Body of pancreas (tissue), 4 donors: ENCODE results near the gene SLC10A1. TPM values are rescaled to one million over a fixed set of nuclear protein-coding genes. Genes with fewer than 3 reads are reported as not detected.

Experiments used
- ATAC-seq: fragments of 150-250 bp; one replicate; pipeline ENCODE4 v1.9.1; 2016
- DNase-seq, 4 donors: peaks; one replicate each; pipeline ENCODE4 v3.0.0-alpha.2; 2019
- H3K27ac ChIP-seq, 4 donors: fragments of 200-600 bp; sonication (generic); 1 replicate in 3 of 4; 2 replicates in 1 of 4; pipeline versions ENCODE4 v1.5.1 to v1.6.1; 2016 to 2019; ENCODE audit warnings: mild to moderate bottlenecking in 1 of 4, mixed read lengths in 1 of 4, moderate library complexity in 1 of 4
- H3K27me3 ChIP-seq, 2 donors: fragments of 200-600 bp; sonication (generic); one replicate each; pipeline ENCODE4 v1.6.0; 2016; ENCODE audit warnings: mild to moderate bottlenecking in 1 of 2
- H3K36me3 ChIP-seq, 2 donors: fragments of 200-600 bp; sonication (generic); replicated peaks in 1 of 2; 2 replicates each; pipeline ENCODE4 v1.5.1; 2016; ENCODE audit warnings: low read depth in 2 of 2; ENCODE audit not compliant: insufficient read depth in 1 of 2
- H3K4me1 ChIP-seq: fragments of 200-600 bp; sonication (generic); one replicate; pipeline ENCODE4 v1.6.0; 2016
- H3K4me3 ChIP-seq, 2 donors: fragments of 200-600 bp; sonication (generic); 1 replicate in 1 of 2; 2 replicates in 1 of 2; pipeline ENCODE4 v1.5.1; 2016 to 2019
- H3K9me3 ChIP-seq, 3 donors: fragments of 200-600 bp; sonication (generic); 1 replicate in 2 of 3; 2 replicates in 1 of 3; pipeline ENCODE4 v1.5.1; 2016
- POLR2A ChIP-seq, 3 donors: fragments of 450-650 bp; IDR thresholded peaks; one replicate each; pipeline ENCODE4 v1.6.1; 2016; ENCODE audit warnings: antibody characterized with exemption in 3 of 3, mild to moderate bottlenecking in 2 of 3
- WGBS, 2 donors: methylation state at CpG; one replicate each; pipeline ENCODE4 v1.1.5; 2017; 5-methylcytosine and 5-hydroxymethylcytosine counted together
- intact Hi-C: fragments of 100-400 bp; cut with DNase I; formaldehyde crosslinking; loops from one replicate; pipeline ENCODE4 v1.15.1; 2023
- total RNA-seq, 2 donors: library from RNA; depleted of rRNA; stranded (reverse); fragments of >200 nt; gene quantifications; one replicate each; pipeline ENCODE4 v1.1.0, GENCODE V29; 2016
- TF ChIP-seq, protein P1 (sequence below), 7 experiments: fragments of 450-650 bp in 4 of 7; fragments of 200-600 bp in 3 of 7; sonication (generic) in 3 of 7; IDR thresholded peaks; one replicate each; pipeline ENCODE4 v1.5.1; 2016 to 2019; ENCODE audit warnings: antibody characterized with exemption in 7 of 7

Gene SLC10A1
- total RNA-seq, 2 donors from 2014 or later: not detected

DNA sequence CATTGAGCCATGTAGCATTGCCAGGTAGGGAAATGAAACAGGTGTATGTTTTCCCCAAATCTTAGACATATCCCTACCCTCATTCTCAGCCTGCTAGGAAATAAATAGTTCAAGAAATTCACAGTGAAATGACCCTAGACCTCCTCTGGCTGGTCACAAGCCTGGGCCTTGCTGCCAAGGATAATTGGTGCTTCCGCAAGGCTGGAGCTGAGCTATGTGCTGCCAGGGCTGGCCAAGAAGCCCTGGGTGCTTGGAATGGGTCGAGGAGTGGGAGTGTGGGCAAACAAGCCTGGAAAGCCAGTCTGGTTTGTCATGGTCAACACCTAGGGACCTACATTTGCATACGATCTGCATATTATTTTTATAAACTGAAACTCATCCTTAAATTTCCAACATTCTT, 31.3 kb upstream of the SLC10A1 start:
- Histone ChIP-seq H3K27me3 (no peaks in the 10 kb centered on the region), H3K9me3 (no peaks in the 10 kb centered on the region), H3K4me1 (no peaks in the 10 kb centered on the region), H3K27ac (no peak overlapping the region), H3K4me3 (no peak overlapping the region), H3K36me3 (no peaks in the 10 kb centered on the region)
- DNase-seq (no peak), ATAC-seq (no peak)
- TF ChIP-seq, protein P1, sequence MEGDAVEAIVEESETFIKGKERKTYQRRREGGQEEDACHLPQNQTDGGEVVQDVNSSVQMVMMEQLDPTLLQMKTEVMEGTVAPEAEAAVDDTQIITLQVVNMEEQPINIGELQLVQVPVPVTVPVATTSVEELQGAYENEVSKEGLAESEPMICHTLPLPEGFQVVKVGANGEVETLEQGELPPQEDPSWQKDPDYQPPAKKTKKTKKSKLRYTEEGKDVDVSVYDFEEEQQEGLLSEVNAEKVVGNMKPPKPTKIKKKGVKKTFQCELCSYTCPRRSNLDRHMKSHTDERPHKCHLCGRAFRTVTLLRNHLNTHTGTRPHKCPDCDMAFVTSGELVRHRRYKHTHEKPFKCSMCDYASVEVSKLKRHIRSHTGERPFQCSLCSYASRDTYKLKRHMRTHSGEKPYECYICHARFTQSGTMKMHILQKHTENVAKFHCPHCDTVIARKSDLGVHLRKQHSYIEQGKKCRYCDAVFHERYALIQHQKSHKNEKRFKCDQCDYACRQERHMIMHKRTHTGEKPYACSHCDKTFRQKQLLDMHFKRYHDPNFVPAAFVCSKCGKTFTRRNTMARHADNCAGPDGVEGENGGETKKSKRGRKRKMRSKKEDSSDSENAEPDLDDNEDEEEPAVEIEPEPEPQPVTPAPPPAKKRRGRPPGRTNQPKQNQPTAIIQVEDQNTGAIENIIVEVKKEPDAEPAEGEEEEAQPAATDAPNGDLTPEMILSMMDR (IDR thresholded peaks at IDR 0.05): no peak
- WGBS, 2 donors: 77 to 79% methylated on average over 3 of the region's 3 CpGs
- intact Hi-C loops: no loop called here

DNA sequence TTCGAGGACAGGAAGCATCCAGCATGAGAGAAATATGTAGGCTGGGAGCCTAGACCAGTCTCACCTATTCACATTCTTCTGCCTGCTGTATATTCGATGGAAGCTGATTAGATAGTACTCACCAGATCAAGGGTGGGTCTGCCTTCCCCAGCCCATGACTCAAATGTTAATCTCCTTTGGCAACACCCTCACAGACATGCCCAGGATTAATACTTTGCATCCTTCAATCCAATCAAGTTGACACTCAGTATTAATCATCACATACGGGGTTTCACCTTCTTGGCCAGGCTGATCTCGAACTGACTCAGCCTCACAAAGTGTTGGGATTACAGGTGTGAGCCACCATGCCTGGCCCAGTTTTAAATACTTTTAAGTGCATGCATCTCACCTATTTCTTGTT, 30.5 kb upstream of the SLC10A1 start:
- DNase-seq (no peak), ATAC-seq (no peak)
- Histone ChIP-seq H3K4me3 (no peak overlapping the region), H3K27ac (no peak overlapping the region), H3K4me1 (no peaks in the 10 kb centered on the region), H3K9me3 (no peaks in the 10 kb centered on the region), H3K27me3 (no peaks in the 10 kb centered on the region), H3K36me3 (no peaks in the 10 kb centered on the region)
- WGBS, 2 donors: 46 to 55% methylated on average over 4 of the region's 4 CpGs
- no peak for TF ChIP-seq POLR2A (IDR thresholded peaks at IDR 0.05)
- intact Hi-C loops: no loop called here

DNA sequence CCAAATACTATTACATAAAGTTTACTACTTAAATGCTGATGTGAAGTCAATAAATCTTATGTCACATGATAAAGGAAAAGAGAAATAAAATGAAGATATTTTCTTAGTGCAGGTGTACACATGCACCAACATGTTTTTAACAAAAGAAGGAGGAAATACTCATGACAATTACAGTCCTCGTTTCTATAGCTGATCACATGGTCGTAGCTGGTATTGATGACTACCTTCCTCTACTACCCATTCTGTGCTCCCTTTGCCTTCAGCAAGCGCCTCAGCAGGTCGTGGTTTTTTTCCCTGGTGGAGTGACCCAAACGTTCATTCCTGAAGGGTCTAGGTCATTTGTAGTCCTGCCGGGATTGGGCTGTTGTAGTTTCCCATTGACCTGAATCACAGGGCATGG, 25.4 kb upstream of the SLC10A1 start:
- Histone ChIP-seq H3K4me1 (no peaks in the 10 kb centered on the region), H3K27ac (no peak overlapping the region), H3K9me3 (no peaks in the 10 kb centered on the region), H3K36me3 (no peaks in the 10 kb centered on the region), H3K4me3 (no peak overlapping the region), H3K27me3 (no peaks in the 10 kb centered on the region)
- DNase-seq (no peak), ATAC-seq (no peak)
- intact Hi-C loops: no loop called here
- no peak for TF ChIP-seq POLR2A (IDR thresholded peaks at IDR 0.05)
- TF ChIP-seq, protein P1 (IDR thresholded peaks at IDR 0.05): no peak
- WGBS, 2 donors: 61% methylated on average over 6 of the region's 6 CpGs

DNA sequence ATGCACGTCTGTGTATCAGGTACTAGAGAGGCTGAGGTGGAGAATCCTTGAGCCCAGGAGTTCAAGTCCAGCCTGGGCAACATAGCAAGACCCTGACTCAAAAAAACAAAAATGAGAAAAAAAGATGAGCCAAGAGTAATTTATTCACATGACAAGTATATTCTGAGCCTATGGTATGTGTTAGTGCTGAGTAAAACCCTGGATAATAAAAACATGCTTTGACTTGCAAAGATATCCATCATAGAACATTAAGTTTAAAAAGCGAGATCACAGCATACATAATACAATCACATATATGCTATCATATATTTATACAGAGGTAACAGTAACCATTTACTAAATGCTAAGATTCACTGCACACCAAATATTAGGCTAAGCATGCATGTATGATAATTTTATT, 23.9 kb upstream of the SLC10A1 start:
- H3K9me3 ChIP-seq: no peaks in the 10 kb centered on the region
- intact Hi-C loops: no loop called here
- no peak for DNase-seq
- 65 to 69% methylated on average over 2 of the region's 2 CpGs for WGBS, 2 donors
- H3K27me3 ChIP-seq: no peaks in the 10 kb centered on the region
- no peaks in the 10 kb centered on the region for H3K36me3 ChIP-seq
- no peak for ATAC-seq
- H3K27ac ChIP-seq: no peak overlapping the region
- H3K4me3 ChIP-seq: no peak overlapping the region
- H3K4me1 ChIP-seq: no peaks in the 10 kb centered on the region
- TF ChIP-seq, protein P1 (IDR thresholded peaks at IDR 0.05): no peak

DNA sequence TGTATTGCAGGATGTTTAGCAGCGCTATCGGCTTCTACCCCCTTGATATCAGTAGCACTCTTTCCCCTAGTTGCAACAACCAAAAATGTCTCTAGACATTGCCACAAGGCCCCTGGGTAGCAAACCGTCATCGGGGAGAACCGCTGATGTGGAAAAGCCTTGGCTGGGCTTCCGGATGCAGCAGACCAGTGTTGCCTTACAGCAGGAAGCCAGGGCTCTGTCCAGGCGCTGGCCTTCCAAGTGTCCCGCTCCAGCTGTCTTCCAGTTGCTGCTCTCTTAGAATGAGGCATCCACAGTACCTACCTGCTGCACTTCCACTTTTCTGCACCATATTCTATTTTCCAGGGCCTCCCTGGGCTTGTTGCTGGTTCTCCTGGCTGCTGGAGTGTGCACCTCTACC, 22.6 kb upstream of the SLC10A1 start:
- Histone ChIP-seq H3K27me3 (no peaks in the 10 kb centered on the region), H3K9me3 (no peaks in the 10 kb centered on the region), H3K27ac (no peak overlapping the region), H3K4me3 (no peak overlapping the region), H3K4me1 (no peaks in the 10 kb centered on the region), H3K36me3 (no peaks in the 10 kb centered on the region)
- intact Hi-C loops: loop anchor here (5.0 kb wide), 1 partner anchor 203 kb away; no protein-coding TSS in a partner anchor
- DNase-seq: no peak
- ATAC-seq: no peak
- WGBS, 2 donors: 80 to 84% methylated on average over 8 of the region's 8 CpGs
- TF ChIP-seq, protein P1 (IDR thresholded peaks at IDR 0.05): no peak
- no peak for TF ChIP-seq POLR2A (IDR thresholded peaks at IDR 0.05)
